ENCODE measurements around the gene EEPD1.

EEPD1 gene

GRCh38 chr7:36175886-36176285, 22.8 kb downstream of the EEPD1 start:
- no peak for DNase-seq (ENCODE audit: low read depth in 1 of 2, low spot score in 1 of 2)
- no peak for TF ChIP-seq JUND (IDR thresholded peaks at IDR 0.05; ENCODE audit: low read depth)
- in situ Hi-C loops (cut with HindIII; ENCODE audit: low pct_unique_long_range_greater_than_20kb, low sequenced_read_pairs): no loop called here

- no peak for DNase-seq (ENCODE audit: low read depth in 1 of 2, low spot score in 1 of 2)
- no peak for TF ChIP-seq JUND (IDR thresholded peaks at IDR 0.05; ENCODE audit: low read depth)
- in situ Hi-C loops (cut with HindIII; ENCODE audit: low pct_unique_long_range_greater_than_20kb, low sequenced_read_pairs): no loop called here
Observed at GRCh38 chr7:36176697-36177096, 23.6 kb downstream of the EEPD1 start.

- no peak for TF ChIP-seq JUND (IDR thresholded peaks at IDR 0.05; ENCODE audit: low read depth)
- in situ Hi-C loops (cut with HindIII; ENCODE audit: low pct_unique_long_range_greater_than_20kb, low sequenced_read_pairs): no loop called here
- DNase-seq (ENCODE audit: low read depth in 1 of 2, low spot score in 1 of 2): no peak
Observed at GRCh38 chr7:36180121-36180520, 27.1 kb downstream of the EEPD1 start.

- in situ Hi-C loops (cut with HindIII; ENCODE audit: low pct_unique_long_range_greater_than_20kb, low sequenced_read_pairs): no loop called here
- TF ChIP-seq JUND (IDR thresholded peaks at IDR 0.05; ENCODE audit: low read depth): no peak
- DNase-seq (ENCODE audit: low read depth in 1 of 2, low spot score in 1 of 2): no peak
Observed at GRCh38 chr7:36181668-36182067, 28.6 kb downstream of the EEPD1 start.

- TF ChIP-seq JUND (IDR thresholded peaks at IDR 0.05; ENCODE audit: low read depth): no peak
- in situ Hi-C loops (cut with HindIII; ENCODE audit: low pct_unique_long_range_greater_than_20kb, low sequenced_read_pairs): no loop called here
Observed at GRCh38 chr7:36182854-36183604, 30.0 kb downstream of the EEPD1 start.

GRCh38 chr7:36185092-36185491, 32.0 kb downstream of the EEPD1 start:
- in situ Hi-C loops (cut with HindIII; ENCODE audit: low pct_unique_long_range_greater_than_20kb, low sequenced_read_pairs): no loop called here
- TF ChIP-seq JUND (IDR thresholded peaks at IDR 0.05; ENCODE audit: low read depth): no peak
- no peak for DNase-seq (ENCODE audit: low read depth in 1 of 2, low spot score in 1 of 2)

More at GRCh38 chr7:36182854-36183604, 30.0 kb downstream of the EEPD1 start:
- no peak for DNase-seq (ENCODE audit: low read depth in 1 of 2, low spot score in 1 of 2)

- in situ Hi-C loops (cut with HindIII; ENCODE audit: low pct_unique_long_range_greater_than_20kb, low sequenced_read_pairs): no loop called here
- no peak for TF ChIP-seq JUND (IDR thresholded peaks at IDR 0.05; ENCODE audit: low read depth)
- DNase-seq (ENCODE audit: low read depth in 1 of 2, low spot score in 1 of 2): peak in 1 of 2 experiments; percentile 31
Observed at GRCh38 chr7:36185756-36186155, 32.7 kb downstream of the EEPD1 start.

GRCh38 chr7:36186359-36187121, 33.5 kb downstream of the EEPD1 start:
- in situ Hi-C loops (cut with HindIII; ENCODE audit: low pct_unique_long_range_greater_than_20kb, low sequenced_read_pairs): no loop called here
- TF ChIP-seq JUND (IDR thresholded peaks at IDR 0.05; ENCODE audit: low read depth): no peak
- DNase-seq (ENCODE audit: low read depth in 1 of 2, low spot score in 1 of 2): no peak

GRCh38 chr7:36188266-36188665, 35.2 kb downstream of the EEPD1 start:
- no peak for DNase-seq (ENCODE audit: low read depth in 1 of 2, low spot score in 1 of 2)
- no peak for TF ChIP-seq JUND (IDR thresholded peaks at IDR 0.05; ENCODE audit: low read depth)
- in situ Hi-C loops (cut with HindIII; ENCODE audit: low pct_unique_long_range_greater_than_20kb, low sequenced_read_pairs): no loop called here

GRCh38 chr7:36188906-36189305, 35.9 kb downstream of the EEPD1 start:
- in situ Hi-C loops (cut with HindIII; ENCODE audit: low pct_unique_long_range_greater_than_20kb, low sequenced_read_pairs): no loop called here
- no peak for DNase-seq (ENCODE audit: low read depth in 1 of 2, low spot score in 1 of 2)
- no peak for TF ChIP-seq JUND (IDR thresholded peaks at IDR 0.05; ENCODE audit: low read depth)

GRCh38 chr7:36190447-36191291, 37.6 kb downstream of the EEPD1 start:
- no peak for DNase-seq (ENCODE audit: low read depth in 1 of 2, low spot score in 1 of 2)
- in situ Hi-C loops (cut with HindIII; ENCODE audit: low pct_unique_long_range_greater_than_20kb, low sequenced_read_pairs): no loop called here
- TF ChIP-seq JUND (IDR thresholded peaks at IDR 0.05; ENCODE audit: low read depth): no peak

GRCh38 chr7:36191292-36191920, 38.4 kb downstream of the EEPD1 start:
- DNase-seq (ENCODE audit: low read depth in 1 of 2, low spot score in 1 of 2): no peak
- no peak for TF ChIP-seq JUND (IDR thresholded peaks at IDR 0.05; ENCODE audit: low read depth)
- in situ Hi-C loops (cut with HindIII; ENCODE audit: low pct_unique_long_range_greater_than_20kb, low sequenced_read_pairs): no loop called here

Measured in T47D (cell line).